Hematopoietic multipotent progenitor cell treated with erythropoietin and hydrocortisone succinate and interleukin-3 and kit ligand, for 17 days (in vitro differentiated cells): Measurements from ENCODE around the gene DENND6A.
A peak's percentile ranks its signal among the peaks of the same experiment; 100 is the strongest.
"Not testable (repeated sequence)": the region's sequence is repeated elsewhere in the genome, so short reads cannot be mapped to it uniquely, and the experiment has no call there.

Experiments used
- DNase-seq: peaks from one replicate; pipeline ENCODE4 v3.0.0-alpha.2; 2015; ENCODE audit warnings: low spot score

The DENND6A gene

DNA sequence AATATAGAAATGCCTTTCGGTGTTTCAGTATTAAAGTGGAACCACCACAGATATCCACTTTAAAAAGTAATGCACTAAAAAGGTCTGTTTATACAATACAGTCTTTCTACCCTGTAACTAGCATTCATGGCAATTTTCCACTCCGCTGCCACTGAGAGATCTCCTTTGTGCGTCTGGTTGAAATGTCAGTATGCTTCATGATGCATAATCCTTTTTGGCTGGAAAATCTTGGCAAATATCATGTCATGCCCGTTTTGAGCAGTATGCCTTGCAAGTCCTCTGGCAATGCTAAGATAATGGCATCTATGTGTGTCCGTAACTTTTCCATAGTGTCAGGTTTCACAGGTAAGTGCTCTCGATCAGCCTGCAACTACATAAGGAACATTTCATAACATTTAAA, 64.9 kb downstream of the DENND6A start:
- no peak for DNase-seq

DNA sequence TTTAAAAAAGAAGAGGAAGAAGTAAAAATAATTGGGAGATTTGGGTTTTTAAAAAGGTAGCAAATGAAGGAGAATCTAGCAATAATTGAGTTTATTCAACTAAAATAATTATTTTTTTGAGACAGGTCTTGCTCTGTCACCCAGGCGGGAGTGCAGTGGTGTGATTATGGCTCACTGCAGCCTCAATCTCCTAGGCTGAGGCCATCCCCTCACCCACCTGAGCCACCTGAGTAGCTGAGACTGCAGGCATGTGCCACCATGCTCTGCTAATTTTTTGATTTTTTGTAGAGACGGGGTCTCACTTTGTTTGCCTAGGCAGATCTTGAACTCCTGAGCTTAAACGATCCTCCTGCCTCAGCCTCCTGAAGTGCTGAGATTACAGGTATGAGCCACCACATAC, 68.1 kb downstream of the DENND6A start:
- no peak for DNase-seq

GRCh38 chr3:57622362-57622761, 70.5 kb downstream of the DENND6A start:
- DNase-seq, result no peak

DNA sequence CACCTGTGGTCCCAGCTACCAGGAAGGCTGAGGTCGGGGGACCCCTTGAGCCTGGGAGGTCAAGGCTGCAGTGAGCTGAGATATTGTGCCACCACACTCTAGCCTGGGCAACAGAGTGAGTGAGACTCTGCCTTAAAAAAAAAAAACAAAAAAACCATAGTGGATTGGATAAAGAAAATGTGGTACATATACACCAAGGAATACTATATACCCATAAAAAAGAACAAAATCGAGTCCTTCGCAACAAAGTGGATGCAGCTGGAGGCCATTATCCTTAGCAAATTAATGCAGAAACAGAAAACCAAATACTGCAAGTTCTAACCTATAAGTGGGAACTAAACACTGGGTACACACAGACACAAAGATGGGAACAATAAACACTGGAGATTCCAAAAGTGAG, 75.1 kb downstream of the DENND6A start:
- DNase-seq, result no peak

DNA sequence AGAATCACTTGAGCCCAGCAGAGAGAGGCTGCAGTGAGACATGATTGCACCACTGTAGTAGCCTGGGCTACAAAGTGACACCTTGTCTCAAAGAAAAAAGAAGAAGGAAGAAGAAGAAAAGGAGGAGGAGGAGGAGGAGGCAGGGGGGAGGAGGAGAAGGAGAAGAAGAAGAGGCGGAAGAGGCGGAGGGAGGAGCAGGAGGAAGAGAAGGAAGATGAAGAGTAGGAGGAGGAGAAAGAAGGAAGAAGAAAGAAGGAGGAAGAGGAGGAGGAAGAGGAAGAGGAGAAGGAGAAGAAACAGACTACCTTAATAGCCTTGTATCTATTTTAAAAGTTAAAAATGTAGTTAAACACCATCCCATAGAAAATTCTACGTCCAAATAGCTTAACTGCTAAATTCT, 76.6 kb downstream of the DENND6A start:
- no peak for DNase-seq

DNA sequence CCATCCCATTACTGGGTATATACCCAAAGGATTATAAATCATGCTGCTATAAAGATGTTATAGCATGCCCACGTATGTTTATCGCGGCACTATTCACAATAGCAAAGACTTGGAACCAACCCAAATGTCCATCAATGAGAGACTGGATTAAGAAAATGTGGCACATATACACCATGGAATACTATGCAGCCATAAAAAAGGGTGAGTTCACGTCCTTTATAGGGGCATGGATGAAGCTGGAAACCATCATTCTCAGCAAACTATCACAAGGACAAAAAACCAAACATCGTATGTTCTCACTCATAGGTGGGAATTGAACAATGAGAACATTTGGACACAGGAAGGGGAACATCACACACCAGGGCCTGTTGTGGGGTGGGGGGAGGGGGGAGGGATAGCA, 81.0 kb downstream of the DENND6A start:
- not testable (repeated sequence) for DNase-seq

- no peak for DNase-seq
Measured at GRCh38 chr3:57605683-57606082, 87.2 kb downstream of the DENND6A start.

GRCh38 chr3:57604971-57605370, 87.9 kb downstream of the DENND6A start:
- DNase-seq, result no peak

GRCh38 chr3:57600195-57600594, 92.7 kb downstream of the DENND6A start:
- no peak for DNase-seq

DNA sequence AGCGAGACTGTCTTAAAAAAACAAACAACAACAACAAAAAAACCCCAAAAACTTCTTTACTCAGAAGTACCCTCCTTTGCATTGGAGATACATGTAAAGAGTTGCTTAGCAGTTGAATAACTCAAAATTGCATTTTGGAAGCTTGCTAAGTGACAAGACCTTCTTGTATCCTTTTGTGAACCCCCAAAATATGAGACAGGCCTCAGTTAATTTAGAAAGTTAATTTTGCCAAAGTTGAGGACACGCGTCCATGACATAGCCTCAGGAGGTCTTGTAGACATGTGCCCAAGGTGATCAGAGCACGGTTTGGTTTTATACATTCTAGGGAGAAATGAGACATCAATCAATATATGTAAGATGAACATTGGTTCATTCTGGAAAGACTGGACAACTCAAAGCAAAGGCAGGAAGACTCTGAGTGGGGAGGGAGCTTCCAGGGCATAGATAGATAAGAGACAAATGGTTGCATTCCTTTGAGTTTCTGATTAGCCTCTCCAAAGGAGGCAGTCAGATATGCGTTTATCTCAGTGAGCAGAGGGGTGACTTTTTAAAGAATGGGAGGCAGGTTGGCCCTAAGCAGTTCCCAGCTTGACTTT, 94.0 kb downstream of the DENND6A start:
- peak; percentile 69 for DNase-seq

DNA sequence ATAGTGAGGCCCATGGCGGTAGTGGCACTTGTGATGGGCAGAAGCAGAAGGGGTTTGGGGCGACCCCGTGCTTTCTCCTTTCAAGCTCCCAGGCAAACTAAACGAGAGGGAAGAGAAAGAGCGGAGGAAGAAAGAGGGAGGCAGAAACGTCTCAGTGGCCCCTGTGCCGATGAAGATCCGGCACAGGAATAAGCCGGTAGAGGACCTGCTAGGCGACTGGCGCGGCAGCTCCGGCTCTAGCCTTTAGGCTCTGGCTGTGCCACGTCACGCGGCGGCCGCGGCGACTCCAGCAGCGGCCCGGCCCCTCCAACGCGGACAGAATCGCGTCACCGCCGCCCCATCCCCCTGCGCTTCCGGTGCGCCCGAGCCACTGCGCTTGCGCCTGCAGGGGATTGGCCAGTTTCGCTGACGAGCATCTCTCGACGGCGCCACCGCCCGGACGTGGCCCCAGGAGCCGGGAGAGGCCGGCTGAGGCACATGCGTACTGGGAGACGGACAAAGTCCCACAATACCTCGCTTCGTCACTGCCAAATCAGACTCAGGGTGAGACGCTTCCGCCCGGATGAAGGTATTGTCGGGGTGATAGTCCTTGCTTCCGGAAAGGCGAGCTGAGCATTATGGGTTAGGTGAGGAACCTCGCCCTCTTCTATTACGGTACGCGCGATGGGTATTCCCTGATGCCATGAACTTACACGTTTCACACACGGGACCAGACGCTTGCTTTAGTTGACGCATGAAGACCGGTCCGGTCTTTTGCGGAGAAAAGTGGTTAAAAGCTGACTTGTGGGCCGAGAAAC, 95.6 kb downstream of the DENND6A start, which contains the start of gene ARF4:
Gene ARF4, minus strand, starts transcription at position 218 of the 797 bp plus-strand sequence. Its CDS starts 204 bp downstream, at position 14.
- DNase-seq, result peak; percentile 99

DNA sequence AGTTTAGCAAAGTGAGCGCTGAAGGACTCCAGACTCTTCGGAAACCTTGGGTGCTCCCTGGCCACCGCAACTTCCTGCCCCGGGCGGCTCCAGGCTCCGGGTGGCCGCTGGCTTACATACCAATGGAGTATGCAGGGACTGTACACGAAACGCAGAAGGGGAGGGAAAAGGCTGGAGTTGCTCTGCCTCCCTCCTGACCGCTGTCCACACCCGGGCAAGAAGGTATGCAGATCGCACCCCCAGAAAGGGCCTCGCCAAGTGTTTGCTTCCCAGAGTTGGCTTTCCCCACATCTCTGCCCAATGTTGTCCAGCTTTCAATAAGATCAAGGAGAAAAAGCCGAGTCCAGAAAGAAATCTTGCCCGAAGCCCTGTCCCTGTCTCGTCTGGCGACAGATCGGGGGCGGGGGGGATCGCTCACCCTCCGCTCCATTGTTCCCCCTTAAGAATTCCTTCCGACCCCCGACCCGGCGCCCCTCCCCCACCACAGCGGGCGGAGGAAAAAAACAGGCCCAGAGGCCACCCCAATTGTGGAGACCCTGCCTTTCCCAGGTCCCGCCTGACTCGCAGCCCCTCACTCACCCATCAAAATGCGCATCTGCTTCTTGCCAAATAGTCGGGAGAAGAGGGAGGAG, 96.3 kb downstream of the DENND6A start:
- peak; percentile 82 for DNase-seq

DNA sequence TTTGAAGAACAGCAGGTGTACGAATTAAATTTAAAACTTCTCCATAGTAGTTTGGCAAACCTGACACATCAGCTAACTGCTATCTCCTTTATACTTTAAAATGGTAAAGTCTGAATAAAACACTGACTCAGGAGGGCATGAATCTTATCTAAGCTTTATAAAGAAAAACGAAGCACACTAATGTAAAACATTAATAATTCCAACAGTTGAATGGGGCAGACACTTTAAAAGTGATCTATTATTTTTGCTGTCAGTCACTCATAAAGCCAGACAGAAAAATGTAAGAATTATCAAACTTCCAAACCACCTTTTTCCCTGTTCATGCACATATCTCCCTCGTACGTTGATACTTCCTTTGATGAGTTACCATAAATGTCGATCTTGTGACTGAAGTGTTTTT, 98.3 kb downstream of the DENND6A start:
- no peak for DNase-seq

GRCh38 chr3:57594144-57594543, 98.7 kb downstream of the DENND6A start:
- no peak for DNase-seq

- DNase-seq, result no peak
Measured at GRCh38 chr3:57592306-57592705, 100.6 kb downstream of the DENND6A start.

DNA sequence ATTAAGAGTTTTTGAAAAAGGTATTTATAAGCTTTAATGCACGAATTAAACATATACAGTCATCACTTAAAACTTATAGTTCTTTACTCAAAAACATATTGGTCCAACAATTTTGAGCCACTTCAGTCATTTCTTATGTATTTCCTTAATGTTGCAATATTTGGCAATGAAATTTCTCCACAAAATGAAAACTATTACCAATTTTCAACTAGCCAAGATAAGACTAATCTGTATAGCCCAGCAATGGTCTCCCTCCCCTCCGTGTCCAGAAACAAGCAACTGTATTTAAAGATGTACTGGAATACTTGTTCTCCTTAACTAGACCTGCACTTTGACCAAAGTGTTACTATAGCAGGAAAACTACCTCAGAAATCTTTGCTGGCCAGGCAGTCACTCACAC, 105.0 kb downstream of the DENND6A start:
- peak; percentile 77 for DNase-seq

- no peak for DNase-seq
Measured at GRCh38 chr3:57586778-57587177, 106.1 kb downstream of the DENND6A start.

GRCh38 chr3:57583544-57583943, 109.3 kb downstream of the DENND6A start:
- peak; percentile 82 for DNase-seq

DNA sequence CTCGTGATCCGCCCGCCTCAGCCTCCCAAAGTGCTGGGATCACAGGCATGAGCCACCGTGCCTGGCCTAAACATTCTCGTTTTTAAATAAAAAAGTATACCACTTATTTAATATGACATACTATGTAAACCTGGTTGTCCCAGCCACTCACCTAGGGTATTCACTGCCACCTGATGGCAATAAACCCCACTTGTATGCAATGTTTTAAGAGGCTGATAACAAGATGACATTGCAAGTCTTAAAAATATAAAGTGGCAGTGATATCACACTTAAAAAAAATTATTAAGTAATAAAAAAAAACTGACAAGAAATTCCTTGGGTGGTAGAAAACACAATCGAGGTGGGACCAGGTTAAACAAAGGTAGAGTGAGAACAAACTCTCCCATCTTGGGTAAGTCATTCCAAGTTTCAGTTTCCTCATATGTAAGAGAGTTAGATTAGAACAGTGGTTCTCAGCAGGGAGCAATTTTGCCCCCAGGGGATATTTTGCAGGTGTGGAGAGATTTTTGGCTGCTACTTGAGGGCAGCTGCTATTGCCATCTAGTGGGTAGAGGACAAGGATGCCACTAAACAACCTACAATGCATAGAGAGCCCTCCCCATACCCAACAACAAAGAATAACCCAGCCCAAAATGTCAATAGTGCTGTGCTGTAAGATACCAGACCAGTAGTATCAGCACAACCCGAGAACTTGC, 110.3 kb downstream of the DENND6A start:
- DNase-seq, result peak; percentile 76

- DNase-seq, result no peak
Measured at GRCh38 chr3:57577801-57578200, 115.1 kb downstream of the DENND6A start.

GRCh38 chr3:57575966-57576626, 116.8 kb downstream of the DENND6A start:
- DNase-seq, result no peak
